Measurements from ENCODE around the gene PAFAH1B1. TPM values are rescaled to one million over a fixed set of nuclear protein-coding genes. Genes with fewer than 3 reads are reported as not detected.
"Not testable (repeated sequence)": the region's sequence is repeated elsewhere in the genome, so short reads cannot be mapped to it uniquely, and the experiment has no call there.

Gene PAFAH1B1
- total and polyA plus RNA-seq, 2 experiments from 2014 or later, result 69.9 to 71.7 TPM

DNA sequence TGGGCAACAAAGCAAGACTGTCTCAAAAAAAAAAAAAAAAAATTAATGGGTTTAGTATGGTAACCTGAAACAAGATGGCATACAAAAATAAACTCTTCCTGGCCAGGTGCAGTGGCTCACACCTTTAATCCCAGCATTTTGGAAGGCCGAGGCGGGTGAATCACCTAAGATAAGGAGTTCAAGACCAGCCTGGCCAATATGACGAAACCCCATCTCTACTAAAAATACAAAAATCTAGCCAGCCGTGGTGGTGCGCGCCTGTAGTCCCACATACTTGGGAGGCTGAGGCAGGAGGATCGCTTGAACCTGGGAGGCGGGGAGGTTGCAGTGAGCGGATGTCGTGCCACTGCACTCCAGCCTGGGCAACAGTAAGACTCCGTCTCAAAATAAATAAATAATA lies 55.7 kb downstream of the PAFAH1B1 start (continued):
- TF ChIP-seq, protein P1, sequence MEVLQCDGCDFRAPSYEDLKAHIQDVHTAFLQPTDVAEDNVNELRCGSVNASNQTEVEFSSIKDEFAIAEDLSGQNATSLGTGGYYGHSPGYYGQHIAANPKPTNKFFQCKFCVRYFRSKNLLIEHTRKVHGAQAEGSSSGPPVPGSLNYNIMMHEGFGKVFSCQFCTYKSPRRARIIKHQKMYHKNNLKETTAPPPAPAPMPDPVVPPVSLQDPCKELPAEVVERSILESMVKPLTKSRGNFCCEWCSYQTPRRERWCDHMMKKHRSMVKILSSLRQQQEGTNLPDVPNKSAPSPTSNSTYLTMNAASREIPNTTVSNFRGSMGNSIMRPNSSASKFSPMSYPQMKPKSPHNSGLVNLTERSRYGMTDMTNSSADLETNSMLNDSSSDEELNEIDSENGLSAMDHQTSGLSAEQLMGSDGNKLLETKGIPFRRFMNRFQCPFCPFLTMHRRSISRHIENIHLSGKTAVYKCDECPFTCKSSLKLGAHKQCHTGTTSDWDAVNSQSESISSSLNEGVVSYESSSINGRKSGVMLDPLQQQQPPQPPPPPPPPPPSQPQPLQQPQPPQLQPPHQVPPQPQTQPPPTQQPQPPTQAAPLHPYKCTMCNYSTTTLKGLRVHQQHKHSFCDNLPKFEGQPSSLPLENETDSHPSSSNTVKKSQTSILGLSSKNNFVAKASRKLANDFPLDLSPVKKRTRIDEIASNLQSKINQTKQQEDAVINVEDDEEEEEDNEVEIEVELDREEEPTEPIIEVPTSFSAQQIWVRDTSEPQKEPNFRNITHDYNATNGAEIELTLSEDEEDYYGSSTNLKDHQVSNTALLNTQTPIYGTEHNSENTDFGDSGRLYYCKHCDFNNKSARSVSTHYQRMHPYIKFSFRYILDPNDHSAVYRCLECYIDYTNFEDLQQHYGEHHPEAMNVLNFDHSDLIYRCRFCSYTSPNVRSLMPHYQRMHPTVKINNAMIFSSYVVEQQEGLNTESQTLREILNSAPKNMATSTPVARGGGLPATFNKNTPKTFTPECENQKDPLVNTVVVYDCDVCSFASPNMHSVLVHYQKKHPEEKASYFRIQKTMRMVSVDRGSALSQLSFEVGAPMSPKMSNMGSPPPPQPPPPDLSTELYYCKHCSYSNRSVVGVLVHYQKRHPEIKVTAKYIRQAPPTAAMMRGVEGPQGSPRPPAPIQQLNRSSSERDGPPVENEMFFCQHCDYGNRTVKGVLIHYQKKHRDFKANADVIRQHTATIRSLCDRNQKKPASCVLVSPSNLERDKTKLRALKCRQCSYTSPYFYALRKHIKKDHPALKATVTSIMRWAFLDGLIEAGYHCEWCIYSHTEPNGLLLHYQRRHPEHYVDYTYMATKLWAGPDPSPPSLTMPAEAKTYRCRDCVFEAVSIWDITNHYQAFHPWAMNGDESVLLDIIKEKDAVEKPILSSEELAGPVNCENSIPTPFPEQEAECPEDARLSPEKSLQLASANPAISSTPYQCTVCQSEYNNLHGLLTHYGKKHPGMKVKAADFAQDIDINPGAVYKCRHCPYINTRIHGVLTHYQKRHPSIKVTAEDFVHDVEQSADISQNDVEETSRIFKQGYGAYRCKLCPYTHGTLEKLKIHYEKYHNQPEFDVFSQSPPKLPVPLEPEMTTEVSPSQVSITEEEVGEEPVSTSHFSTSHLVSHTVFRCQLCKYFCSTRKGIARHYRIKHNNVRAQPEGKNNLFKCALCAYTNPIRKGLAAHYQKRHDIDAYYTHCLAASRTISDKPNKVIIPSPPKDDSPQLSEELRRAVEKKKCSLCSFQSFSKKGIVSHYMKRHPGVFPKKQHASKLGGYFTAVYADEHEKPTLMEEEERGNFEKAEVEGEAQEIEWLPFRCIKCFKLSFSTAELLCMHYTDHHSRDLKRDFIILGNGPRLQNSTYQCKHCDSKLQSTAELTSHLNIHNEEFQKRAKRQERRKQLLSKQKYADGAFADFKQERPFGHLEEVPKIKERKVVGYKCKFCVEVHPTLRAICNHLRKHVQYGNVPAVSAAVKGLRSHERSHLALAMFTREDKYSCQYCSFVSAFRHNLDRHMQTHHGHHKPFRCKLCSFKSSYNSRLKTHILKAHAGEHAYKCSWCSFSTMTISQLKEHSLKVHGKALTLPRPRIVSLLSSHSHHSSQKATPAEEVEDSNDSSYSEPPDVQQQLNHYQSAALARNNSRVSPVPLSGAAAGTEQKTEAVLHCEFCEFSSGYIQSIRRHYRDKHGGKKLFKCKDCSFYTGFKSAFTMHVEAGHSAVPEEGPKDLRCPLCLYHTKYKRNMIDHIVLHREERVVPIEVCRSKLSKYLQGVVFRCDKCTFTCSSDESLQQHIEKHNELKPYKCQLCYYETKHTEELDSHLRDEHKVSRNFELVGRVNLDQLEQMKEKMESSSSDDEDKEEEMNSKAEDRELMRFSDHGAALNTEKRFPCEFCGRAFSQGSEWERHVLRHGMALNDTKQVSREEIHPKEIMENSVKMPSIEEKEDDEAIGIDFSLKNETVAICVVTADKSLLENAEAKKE (CRISPR knock-in tag; IDR thresholded peaks at IDR 0.05), result no peak
- TF ChIP-seq ZNF114 (CRISPR knock-in tag; IDR thresholded peaks at IDR 0.05) (no peak), POLR2AphosphoS5 (IDR thresholded peaks at IDR 0.05; ENCODE audit: low read depth) (no peak), JUNB (IDR thresholded peaks at IDR 0.05; ENCODE audit: unreplicated experiment) (no peak), EZH2phosphoT487 (IDR thresholded peaks at IDR 0.05; ENCODE audit: unreplicated experiment) (no peak)
- TF ChIP-seq, protein P2, sequence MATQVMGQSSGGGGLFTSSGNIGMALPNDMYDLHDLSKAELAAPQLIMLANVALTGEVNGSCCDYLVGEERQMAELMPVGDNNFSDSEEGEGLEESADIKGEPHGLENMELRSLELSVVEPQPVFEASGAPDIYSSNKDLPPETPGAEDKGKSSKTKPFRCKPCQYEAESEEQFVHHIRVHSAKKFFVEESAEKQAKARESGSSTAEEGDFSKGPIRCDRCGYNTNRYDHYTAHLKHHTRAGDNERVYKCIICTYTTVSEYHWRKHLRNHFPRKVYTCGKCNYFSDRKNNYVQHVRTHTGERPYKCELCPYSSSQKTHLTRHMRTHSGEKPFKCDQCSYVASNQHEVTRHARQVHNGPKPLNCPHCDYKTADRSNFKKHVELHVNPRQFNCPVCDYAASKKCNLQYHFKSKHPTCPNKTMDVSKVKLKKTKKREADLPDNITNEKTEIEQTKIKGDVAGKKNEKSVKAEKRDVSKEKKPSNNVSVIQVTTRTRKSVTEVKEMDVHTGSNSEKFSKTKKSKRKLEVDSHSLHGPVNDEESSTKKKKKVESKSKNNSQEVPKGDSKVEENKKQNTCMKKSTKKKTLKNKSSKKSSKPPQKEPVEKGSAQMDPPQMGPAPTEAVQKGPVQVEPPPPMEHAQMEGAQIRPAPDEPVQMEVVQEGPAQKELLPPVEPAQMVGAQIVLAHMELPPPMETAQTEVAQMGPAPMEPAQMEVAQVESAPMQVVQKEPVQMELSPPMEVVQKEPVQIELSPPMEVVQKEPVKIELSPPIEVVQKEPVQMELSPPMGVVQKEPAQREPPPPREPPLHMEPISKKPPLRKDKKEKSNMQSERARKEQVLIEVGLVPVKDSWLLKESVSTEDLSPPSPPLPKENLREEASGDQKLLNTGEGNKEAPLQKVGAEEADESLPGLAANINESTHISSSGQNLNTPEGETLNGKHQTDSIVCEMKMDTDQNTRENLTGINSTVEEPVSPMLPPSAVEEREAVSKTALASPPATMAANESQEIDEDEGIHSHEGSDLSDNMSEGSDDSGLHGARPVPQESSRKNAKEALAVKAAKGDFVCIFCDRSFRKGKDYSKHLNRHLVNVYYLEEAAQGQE (IDR thresholded peaks at IDR 0.05; ENCODE audit: unreplicated experiment), result no peak

DNA sequence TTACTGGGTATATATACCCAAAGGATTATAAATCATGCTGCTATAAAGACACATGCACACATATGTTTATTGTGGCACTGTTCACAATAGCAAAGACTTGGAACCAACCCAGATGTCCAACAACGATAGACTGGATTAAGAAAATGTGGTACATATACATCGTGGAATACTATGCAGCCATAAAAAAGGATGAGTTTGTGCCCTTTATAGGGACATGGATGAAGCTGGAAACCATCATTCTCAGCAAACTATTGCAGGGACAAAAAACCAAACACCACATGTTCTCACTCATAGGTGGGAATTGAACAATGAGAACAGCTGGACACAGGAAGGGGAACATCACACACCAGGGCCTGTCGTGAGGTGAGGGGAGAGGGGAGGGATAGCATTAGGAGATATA lies 59.5 kb downstream of the PAFAH1B1 start:
- not testable (repeated sequence) for H3K9me2 ChIP-seq (ENCODE audit: insufficient read depth); DNase-seq (ENCODE audit: low spot score); H3K4me3 ChIP-seq; H3K4me1 Mint-ChIP-seq; H3K4me2 ChIP-seq; H3K27me3 ChIP-seq (ENCODE audit: insufficient read depth); H3K4me3 Mint-ChIP-seq; H3K9me3 Mint-ChIP-seq; H3K27me3 Mint-ChIP-seq (ENCODE audit: insufficient read depth, low read depth, poor library complexity); H3K4me1 ChIP-seq (ENCODE audit: insufficient read depth); H2AFZ ChIP-seq; H3K27ac Mint-ChIP-seq; ATAC-seq; H3F3A ChIP-seq (replicated peaks; ENCODE audit: low read depth); H3K36me3 ChIP-seq (ENCODE audit: insufficient read depth); H3K27ac ChIP-seq (ENCODE audit: low read depth)
- peaks cover 34% of the 10 kb centered on the region for H4K20me1 ChIP-seq (replicated peaks; ENCODE audit: insufficient read depth)
- peaks cover 37% of the 10 kb centered on the region for H3K36me3 Mint-ChIP-seq (ENCODE audit: low read depth)
- peaks cover 93% of the 10 kb centered on the region for H3K79me2 ChIP-seq (replicated peaks; ENCODE audit: insufficient read depth)

Measured in GM23338 (cell line).